NT2/D1 (cell line): Measurements from ENCODE around the gene REPS2.

Source experiments
- SUZ12 ChIP-seq: IDR thresholded peaks from 2 replicates; pipeline ENCODE4 v1.6.1; 2011; ENCODE audit not compliant: insufficient read length, insufficient read depth; ENCODE audit errors: extremely low read depth
- YY1 ChIP-seq: IDR thresholded peaks from 2 replicates; pipeline ENCODE4 v1.6.1; 2011; ENCODE audit not compliant: insufficient read length, insufficient read depth
- ZNF274 ChIP-seq: IDR thresholded peaks from 2 replicates; pipeline ENCODE4 v1.6.1; 2011; ENCODE audit warnings: mild to moderate bottlenecking, low read depth, low read length

DNA sequence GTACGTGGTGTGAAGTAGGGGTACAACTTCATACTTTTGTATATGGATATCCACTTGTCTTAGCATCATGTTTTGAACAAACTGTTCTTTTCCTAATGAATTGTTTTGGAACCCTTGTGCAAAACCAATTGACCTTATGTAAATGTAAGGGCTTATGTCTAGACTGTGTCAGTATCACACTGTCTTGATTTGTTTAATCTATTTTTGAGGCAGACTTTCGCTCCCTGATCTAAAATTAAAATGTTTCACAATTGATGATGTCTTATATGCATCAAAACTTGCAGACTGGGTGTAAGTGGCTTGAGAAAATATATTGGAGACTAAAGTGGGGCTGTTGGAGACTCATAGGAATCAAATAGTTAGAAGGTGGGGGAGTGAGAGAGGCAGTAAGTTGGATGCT, 25.2 kb downstream of the REPS2 start:
- TF ChIP-seq YY1 (no peak), SUZ12 (no peak), ZNF274 (no peak)
